ENCODE results near the gene CMTM1.

GRCh38 chr16:66605177-66605978 is 39.1 kb downstream of the CMTM1 start:
- TF ChIP-seq POLR2A (IDR thresholded peaks at IDR 0.05), result peak in 1 of 3 donors; percentile 5
- TF ChIP-seq, protein P1, sequence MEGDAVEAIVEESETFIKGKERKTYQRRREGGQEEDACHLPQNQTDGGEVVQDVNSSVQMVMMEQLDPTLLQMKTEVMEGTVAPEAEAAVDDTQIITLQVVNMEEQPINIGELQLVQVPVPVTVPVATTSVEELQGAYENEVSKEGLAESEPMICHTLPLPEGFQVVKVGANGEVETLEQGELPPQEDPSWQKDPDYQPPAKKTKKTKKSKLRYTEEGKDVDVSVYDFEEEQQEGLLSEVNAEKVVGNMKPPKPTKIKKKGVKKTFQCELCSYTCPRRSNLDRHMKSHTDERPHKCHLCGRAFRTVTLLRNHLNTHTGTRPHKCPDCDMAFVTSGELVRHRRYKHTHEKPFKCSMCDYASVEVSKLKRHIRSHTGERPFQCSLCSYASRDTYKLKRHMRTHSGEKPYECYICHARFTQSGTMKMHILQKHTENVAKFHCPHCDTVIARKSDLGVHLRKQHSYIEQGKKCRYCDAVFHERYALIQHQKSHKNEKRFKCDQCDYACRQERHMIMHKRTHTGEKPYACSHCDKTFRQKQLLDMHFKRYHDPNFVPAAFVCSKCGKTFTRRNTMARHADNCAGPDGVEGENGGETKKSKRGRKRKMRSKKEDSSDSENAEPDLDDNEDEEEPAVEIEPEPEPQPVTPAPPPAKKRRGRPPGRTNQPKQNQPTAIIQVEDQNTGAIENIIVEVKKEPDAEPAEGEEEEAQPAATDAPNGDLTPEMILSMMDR (IDR thresholded peaks at IDR 0.05), result peak in 1 of 7 experiments; percentile 4
